Measurements from ENCODE around the gene EVX1.

Gene EVX1

DNA sequence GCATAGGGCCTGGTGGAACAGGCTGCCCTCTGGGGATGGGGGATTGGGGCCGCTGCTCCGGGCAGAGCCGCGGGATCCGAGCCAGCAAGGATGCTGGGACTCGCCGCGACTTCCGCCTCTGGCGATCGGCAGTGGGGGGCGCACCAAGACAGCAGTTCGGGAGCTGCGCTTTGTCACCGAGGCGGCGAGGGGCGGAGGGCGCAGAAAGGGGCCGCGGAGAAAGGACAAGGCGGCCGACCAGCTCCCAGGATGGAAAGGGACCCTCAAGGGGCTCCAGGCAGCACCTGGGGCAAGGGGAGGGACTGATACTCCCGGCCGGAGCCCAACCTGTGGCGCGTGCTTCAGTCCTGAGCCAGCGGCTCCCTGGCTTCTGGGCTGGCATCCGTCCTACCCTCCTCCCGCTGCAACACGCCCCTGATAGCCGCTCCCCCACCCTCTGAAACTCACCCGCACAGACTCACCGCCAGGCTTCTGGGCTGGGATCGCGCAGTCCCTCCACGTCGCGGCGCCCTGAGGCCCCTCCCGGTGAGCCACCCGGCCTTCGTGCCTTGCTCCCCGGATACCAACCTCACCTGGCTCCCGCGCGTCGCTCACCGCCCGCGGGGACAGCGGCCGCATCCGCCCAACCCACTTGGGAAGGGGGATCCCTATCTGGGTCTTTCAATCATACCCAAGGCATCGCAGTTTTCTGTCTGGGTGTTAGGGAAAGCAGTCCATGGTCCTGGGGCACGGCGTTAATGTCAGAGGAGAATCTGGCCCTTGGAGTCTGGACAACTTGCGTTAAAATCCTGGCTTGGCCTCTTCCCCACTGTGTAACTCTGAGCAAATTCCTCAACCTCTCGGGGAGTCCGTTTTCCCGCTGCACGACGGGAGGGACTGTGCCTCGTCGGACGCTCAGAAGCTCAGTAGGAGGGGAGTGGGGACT lies 7.0 kb upstream of the EVX1 start:
- no peak for DNase-seq

DNA sequence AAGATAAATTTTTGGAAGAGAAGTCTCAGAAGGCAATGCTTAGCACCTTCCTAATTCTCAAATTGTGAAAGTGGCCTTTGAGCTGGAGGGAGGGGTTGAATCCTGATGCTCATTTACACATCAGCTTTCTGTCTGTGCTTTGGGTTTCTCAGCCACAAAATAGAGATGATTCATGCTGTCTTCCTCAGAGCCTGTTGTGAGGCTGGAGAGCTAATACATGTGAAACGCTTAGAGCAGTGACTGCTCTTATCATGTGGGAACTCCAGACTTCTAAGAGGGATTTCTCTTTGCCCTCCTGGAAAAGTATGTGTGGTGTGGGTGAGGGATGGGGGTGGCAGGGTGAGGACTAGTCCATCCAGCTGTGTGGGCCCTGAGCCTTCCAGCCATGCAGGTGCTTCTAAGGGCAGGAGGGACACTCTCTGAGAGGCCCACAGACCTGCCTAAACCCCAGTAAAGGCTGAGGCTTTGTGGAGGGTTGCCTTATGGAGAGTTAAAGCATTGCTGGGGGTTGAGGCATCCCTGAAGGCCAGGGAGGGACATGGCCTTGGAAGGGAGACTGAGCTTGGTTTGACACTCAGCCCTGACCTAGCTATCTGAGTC lies 4.8 kb upstream of the EVX1 start:
- DNase-seq = no peak

DNA sequence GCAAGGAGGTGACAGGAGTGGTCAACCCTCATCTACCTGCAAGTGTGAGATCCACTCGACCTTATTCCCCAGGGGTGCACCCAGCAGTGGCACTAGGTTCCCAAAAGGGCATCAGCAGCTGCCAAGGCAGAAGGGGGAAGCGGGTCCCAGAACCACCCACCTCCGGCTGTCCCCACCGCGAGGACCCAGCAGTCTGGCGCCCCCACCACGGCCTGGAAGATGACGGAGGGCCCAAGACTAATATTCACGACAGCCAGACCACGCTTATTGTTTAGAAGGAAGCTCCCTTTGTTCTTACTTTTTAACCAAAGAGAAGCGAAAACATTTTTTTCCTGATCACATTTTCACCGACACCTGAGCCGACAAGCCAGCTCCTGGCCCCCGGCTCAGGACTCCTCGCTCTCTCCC lies 3.6 kb upstream of the EVX1 start:
- DNase-seq = no peak

DNA sequence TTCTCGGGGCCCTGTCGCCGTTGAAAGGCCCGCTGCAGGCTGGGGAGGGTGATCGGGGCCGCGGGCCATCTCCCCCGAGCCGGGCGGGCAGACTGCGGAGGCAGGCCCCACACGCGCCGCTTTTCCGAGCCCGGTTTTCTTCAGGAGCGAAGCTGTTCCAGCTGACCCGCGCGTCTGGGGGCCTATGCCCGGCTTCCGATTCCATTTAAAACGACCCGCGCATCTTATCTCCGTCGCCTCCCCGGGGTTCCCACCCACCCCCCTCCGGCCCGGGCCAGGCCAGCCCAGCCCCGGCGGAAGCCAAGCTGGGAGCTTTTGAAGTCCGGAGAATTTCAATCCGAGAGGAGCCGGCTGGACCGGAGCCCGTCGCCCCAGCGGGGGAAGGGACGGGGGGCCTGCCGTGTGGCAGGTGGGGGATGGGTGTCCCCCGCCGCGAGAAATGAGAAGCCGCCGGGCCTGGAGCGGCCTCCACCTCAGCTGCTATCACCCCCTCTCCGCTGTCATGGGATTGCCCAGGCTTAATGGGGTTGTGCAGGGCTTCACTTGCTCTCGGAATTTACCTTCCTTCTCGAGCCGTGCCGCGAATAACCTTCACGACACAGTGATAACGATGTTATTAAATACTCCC lies 3.1 kb upstream of the EVX1 start:
- no peak for DNase-seq

DNA sequence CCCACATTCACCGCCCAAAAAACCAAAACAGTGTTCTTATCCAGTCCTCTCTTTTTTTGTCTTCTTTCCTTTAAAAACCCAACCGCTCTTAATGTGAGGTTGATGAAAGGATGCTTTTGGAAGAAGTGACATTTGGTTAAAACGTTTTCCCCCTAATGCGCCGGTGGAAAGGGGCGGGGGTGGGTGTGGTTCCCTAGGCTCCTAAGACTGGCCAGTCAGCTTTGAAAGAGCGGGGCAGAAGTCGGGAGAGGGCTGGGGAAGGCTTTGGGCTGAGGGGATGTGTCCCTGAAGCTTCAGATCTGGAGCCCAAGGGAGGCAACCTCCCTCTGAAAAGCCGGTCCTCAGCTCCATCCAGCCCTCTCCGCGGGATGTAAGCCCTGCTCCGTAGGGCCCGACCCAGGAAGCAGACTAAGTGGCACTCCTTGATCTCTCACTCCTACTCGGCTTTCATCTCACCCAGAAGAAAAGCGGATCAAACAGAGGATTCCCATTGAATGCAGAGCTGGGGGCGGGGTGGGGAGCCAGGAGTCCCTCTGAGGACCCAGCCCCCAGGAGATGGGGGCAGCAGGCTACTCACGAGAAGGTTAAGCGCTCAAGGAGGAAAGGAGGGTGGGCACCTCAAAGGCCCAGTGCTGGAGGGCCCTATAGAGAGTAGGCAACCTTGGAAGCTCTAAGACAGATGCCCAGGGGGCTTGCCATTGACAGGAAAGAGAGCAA lies 2.4 kb upstream of the EVX1 start:
- DNase-seq = no peak

DNA sequence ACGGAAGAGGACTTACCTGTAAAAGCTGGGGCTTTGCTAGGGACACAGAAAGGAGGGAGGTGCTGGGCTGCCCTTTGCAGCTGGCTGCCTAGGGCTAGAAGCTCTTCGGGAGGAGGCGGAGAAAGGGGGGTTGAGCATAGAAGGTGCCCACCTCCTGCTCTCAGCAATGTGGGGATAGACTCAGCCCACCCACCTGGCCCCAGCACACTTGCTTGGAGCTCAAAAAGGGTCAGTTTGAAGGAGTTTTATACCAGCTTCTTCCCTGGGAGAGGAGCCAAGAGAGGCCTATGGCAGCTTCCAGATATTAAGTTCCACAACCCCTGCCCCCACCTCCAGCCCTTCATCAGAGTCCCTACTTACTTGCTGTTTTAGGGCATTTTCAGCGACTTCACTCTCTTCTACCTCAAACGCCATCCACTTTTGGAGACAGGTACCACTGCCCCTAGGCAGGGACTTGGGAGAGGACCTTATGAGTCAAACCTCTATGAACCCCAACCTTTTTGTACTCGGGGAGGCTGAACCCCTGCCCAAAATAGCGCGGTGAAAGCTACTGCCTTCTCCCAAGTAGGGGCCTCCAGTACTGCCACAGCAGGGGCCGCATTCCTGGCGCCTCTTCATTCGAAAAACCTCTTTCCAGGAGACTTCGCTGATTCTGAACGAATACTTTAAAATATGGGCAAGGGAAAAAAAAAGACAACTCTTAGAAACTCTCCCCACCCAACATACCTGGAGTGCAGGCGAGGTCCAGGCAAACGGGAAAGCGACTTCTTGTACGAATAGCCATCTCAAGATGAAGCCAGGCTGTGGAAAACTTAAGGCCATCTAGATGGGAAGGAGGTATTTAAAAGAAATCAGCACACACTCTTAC lies 1.2 kb upstream of the EVX1 start:
- no peak for DNase-seq

DNA sequence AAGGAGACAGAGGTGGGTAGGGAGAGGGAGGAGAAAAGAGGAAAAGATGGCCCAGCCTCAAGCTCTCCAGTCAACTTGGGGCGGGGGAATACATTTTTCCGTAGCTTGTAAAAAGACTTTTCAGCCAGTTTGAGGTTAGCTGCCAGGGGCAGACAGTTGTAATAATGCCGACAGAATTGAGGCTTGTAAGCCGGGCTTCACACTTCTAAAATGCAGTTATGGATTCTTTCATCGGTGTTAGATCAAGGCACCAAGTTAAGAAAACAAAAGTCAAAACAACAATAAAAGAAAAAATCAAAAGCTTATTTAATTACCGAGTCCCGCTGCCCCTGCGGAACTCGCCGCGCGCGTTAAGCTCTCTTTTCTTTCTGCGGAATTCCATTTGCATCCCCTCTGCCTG lies 448 bp upstream of the EVX1 start:
- DNase-seq = no peak

DNA sequence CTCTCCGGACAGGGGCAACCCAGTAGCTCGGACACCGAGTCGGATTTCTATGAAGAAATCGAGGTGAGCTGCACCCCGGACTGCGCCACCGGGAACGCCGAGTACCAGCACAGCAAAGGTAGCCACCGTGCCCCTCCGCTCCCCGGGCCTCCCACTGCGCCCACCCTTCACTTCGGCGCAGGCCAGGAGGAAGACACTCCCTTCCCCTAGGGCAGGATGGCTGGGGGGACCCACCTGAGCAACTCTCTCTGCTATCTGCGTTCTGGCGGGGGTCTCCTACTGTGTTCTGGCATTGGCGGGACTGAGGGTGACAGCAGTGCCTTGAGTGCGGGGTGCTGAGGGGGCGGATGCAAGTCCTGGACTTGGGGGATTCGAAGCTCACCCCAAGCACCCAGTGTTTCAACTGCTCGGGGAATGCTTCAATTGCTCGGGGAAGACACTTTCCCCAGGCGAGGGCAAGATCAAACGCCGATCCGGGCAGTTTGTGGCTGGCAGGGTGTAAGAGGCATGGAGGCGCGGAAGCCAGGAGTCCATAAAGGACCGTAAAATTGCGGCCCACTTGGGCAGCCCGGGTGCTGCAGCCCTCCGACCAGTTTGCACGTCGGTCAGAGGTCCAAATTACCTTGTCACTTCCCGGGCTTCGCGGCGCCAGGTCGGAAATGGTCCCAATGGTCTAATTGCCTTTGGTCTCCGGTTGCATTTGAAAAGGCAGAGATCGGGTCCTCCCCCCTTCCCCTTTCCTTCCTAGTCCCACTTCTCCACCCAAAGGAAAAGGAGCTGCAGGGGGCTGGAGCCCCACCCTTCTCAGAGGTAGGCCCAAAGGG lies 950 bp downstream of the EVX1 start:
- DNase-seq = no peak

DNA sequence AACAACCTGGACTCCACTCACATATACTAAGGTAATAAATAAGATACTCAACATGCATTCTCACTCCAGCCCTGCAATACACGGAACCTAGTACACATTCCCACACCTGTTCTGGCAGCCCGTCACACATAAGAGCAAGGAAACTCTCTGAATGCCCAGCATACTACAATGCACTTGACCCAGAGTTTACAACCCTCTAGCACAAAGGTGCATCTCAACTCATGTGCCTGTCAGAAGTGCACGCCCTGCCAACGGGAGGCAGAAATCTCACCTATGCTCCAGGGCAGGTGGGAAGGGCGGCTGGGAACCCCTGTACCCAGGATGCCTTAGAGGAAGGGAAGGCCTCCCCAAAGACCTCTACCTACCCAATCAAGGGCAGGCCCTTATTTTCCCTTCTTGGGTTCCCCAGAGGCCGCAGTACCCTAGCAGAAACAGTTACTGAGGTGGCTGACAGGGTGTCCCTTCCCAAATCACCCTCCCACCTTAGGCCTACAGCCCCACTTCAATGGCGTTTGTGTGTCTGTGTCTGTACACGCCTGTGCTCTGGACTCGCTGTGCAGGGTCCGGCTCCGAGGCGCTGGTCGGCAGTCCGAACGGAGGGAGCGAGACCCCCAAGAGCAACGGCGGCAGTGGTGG lies 2.0 kb downstream of the EVX1 start:
- no peak for DNase-seq

DNA sequence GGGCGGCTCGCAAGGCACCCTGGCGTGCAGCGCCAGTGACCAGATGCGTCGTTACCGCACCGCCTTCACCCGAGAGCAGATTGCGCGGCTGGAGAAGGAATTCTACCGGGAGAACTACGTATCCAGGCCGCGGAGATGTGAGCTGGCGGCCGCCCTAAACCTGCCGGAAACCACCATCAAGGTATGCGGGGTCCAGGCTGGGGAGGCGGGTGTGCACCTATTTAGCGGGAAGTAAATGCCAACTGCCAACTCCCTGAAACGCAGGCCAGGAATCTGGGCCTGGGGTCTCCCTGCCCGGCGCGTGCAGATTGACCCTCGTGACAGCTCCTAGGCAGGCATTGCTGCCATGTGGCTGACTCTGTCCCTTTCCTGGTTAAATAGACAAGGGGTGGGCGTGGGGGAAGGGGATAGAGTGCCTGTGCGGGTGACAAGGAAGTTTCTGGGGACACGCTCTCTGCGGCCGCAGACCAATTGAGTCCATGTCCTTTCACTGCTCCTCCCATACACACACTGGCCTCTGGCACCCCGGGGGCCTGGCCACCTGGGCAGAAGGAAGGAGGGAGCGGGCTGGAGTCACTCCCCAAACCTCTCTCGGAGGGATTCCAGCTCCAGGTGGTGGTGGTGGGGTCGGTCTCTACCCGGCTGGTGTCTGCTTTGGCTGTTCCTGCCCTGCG lies 2.7 kb downstream of the EVX1 start:
- DNase-seq = no peak

DNA sequence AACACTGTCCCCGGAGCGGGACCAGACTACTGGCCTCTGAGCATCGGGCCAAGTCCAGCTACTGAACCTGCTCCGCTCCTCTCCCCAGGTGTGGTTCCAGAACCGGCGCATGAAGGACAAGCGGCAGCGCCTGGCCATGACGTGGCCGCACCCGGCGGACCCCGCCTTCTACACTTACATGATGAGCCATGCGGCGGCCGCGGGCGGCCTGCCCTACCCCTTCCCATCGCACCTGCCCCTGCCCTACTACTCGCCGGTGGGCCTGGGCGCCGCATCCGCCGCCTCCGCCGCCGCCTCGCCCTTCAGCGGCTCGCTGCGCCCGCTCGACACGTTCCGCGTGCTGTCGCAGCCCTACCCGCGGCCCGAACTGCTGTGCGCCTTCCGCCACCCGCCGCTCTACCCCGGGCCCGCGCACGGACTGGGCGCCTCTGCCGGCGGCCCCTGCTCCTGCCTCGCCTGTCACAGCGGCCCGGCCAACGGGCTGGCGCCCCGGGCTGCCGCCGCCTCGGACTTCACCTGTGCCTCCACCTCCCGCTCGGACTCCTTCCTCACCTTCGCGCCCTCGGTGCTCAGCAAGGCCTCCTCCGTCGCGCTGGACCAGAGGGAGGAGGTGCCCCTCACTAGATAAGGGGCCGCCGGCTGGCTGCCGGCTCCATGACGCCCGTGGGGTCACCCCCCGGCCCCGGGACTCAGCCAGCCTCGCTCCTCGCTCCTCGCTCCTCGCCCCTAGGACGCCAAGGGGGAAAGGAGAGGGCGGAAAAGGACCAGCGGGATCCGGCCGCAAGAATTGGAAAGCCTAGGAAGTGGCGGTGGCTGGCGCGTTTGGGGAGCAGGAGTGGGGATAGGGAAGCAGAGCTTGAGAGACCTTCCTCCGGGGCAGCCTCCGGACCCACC lies 3.4 kb downstream of the EVX1 start:
- DNase-seq = no peak

DNA sequence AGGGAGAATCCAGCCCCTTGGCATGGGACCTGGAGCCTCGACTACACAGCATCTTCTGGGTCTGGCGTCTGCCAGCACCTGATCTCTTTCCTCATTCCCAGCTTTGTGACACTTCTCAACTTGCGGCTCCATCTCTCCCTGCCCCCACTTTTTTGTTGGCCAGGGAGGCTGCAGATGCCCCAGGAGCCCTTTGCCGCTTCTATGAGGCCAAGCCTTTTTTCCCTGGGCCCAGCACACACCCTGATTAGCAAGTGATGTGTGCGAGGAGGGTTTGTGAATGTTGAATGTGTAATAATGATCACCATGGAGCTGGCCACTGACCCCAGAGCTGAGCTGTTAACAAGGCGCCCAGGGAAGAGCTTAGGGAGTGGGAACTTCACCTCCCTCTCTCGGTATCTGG lies 4.4 kb downstream of the EVX1 start:
- DNase-seq = no peak

DNA sequence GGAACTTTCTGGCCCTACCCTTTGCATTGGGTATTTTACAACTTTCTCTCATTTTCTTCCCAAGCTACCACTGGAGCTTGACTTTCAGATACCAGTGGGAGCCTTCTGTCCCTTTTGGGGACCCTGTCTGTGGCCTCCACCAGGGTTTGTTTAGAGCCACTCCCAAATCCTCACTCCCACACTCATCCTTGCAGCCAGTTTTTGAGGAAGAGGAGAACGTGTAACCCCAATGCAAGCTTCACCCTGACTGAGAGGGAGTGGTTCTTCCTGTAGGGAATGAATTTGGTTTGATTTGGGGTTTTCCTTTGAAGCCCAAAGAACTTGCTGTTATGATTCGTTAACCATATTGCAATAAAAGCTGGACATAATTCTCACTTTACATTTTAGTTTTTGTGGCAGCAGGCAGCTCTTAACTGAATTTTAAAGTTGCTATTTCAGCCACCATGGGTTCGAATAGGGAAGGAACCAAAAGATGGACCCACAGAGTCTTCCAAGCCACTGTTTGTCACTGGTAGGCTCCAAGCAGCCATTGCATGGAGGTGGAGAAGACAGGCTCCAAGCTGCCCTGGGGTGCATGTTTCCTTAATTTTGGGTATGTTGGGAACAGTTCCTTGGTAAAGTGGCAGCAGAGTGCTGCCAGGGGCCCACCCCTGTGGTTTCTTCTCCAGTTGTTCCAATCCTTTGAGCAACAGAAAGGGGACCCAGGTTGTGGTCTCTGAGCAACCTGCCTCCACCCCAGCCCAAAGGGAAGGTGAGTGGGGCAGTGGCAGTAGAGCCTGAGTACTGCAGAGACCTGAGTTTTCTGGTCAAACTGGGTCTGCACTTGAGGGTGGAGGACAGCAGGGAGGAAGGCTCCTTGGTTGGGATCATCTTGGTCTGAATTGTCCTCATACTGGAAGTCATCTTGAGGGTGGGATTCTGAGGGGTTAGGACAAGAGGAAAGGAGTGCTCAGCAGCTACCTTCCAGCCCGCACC lies 5.1 kb downstream of the EVX1 start:
- no peak for DNase-seq

DNA sequence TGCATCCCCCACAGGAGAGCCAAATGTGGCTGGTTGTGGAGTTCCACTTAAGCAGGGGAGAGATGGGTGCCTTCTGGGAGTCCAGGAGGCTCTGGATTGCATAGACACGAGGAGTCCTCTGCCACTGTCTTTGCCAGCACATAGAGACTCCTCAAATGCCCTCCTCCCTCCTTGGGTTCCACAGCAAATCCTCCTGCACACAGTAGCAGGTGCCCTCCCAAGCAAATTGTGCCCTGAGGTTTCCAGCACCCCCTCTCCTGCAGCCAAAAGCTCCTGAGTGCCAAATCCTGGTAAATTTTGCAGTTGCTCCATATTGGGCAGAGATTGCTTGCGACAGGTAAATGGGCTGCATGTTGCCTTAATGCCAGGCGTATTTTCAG lies 5.8 kb downstream of the EVX1 start:
- no peak for DNase-seq

DNA sequence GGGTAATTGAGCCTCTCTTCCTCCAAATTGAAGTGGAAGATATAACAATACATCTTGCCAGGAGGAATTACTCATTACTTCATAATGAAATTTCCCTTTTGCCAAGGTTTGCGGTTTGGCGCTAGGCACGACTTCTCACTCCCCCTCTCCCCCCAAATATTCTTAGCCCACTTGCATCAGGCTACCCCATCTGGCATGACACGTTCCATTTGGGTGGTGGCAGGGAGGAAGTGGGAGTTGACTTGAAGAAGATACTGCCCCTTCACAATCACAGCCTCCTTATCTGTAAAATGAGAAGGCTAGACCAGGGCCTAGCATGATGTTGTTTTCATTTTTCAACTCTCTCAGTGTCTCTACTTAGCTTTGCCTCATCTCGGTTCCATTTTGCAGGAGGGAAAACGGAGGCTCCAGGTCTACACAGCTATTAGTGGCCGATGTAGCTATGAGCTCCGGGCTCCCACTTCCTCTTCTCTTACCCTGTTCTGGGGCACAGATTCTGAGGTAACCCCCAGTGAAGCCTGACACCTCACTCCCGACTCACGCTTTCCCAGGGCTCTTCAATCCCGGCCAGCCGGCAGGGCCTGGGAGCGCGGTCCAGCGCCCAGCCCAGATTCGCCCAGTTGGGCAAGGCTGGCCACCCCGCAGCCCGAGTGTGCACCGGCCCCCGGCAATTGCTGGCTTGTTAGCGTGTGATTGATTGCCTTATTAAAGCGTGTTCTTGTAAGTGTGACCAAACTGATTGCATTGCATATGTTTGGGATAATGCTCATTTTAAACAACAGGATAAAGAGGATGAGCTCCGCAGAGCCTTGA lies 6.5 kb downstream of the EVX1 start:
- no peak for DNase-seq

DNA sequence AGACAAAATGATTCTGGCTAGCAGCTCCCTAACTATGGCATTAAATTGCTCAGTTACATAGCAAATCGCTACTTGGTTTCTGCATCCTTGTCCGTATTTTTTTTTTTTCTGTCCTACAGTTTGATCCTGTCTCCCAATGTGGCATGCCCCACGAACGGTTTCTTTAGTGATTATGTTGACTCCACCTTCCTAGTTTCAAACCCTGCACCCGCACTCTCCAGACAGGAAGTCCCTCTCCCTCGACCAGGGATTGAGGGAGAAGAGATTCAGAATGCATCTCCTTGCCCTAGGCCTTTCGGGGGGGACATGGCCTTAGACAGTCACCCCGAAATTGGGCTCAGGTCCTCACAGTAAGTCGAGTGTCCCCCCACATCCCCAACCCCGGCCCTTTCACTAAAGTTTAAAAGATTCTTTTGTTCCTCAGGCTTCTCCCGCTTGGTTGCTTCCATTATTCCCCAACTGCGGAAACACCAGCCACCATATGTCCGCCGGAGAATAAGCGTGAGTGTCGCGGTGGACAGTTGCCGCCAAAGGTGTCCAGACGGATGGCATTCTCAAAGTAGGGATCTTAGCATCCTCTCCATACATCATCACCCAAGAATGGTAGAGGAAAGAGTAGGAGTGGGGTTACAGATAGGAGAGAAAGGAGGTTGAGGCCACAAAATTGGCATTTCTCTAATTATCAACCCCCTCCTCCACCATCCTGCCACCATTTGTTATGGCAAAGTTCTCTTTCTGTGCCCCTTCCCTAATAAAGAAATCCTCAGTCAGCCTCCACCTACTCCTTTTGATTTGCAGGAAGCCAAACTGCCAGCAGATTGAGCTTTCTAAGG lies 7.3 kb downstream of the EVX1 start:
- no peak for DNase-seq
